ENCODE data around the gene FAM222A.

Gene FAM222A

GRCh38 chr12:109762673-109763191 is 49.1 kb downstream of the FAM222A start:
- Histone ChIP-seq H3K27me3 (ENCODE audit: control insufficient read depth in 1 of 2, insufficient read depth in 2 of 2, low read length in 2 of 2) (peaks cover 0 to 7% of the 10 kb centered on the region in 2 donors), H3K9me3 (ENCODE audit: control insufficient read depth in 2 of 2, low read length in 2 of 2) (peaks cover 0 to 7% of the 10 kb centered on the region in 2 donors), H3K36me3 (ENCODE audit: control insufficient read depth in 2 of 2, insufficient read depth in 2 of 2, low read length in 2 of 2) (no peaks in the 10 kb centered on the region), H3K9ac (ENCODE audit: low read length in 2 of 2) (no peak overlapping the region), H3K4me1 (ENCODE audit: control insufficient read depth, insufficient read depth, low read length) (peaks cover 4% of the 10 kb centered on the region), H3K4me3 (ENCODE audit: low read length in 2 of 2) (no peak overlapping the region), H3K27ac (ENCODE audit: low read length) (no peak overlapping the region)

- Histone ChIP-seq H3K9ac (ENCODE audit: low read length in 2 of 2) (no peak overlapping the region), H3K36me3 (ENCODE audit: control insufficient read depth in 2 of 2, insufficient read depth in 2 of 2, low read length in 2 of 2) (no peaks in the 10 kb centered on the region), H3K27me3 (ENCODE audit: control insufficient read depth in 1 of 2, insufficient read depth in 2 of 2, low read length in 2 of 2) (peaks cover 0 to 3% of the 10 kb centered on the region in 2 donors), H3K4me1 (ENCODE audit: control insufficient read depth, insufficient read depth, low read length) (peaks cover 4% of the 10 kb centered on the region), H3K9me3 (ENCODE audit: control insufficient read depth in 2 of 2, low read length in 2 of 2) (peaks cover 0 to 7% of the 10 kb centered on the region in 2 donors), H3K27ac (ENCODE audit: low read length) (no peak overlapping the region), H3K4me3 (ENCODE audit: low read length in 2 of 2) (no peak overlapping the region)
Observed at GRCh38 chr12:109763201-109763841, 49.7 kb downstream of the FAM222A start.

GRCh38 chr12:109764123-109764522 is 50.5 kb downstream of the FAM222A start:
- peaks cover 0 to 3% of the 10 kb centered on the region in 2 donors for H3K27me3 ChIP-seq (ENCODE audit: control insufficient read depth in 1 of 2, insufficient read depth in 2 of 2, low read length in 2 of 2)
- H3K36me3 ChIP-seq (ENCODE audit: control insufficient read depth in 2 of 2, insufficient read depth in 2 of 2, low read length in 2 of 2): no peaks in the 10 kb centered on the region
- peaks cover 4% of the 10 kb centered on the region for H3K4me1 ChIP-seq (ENCODE audit: control insufficient read depth, insufficient read depth, low read length)
- no peak overlapping the region for H3K4me3 ChIP-seq (ENCODE audit: low read length in 2 of 2)
- H3K9me3 ChIP-seq (ENCODE audit: control insufficient read depth in 2 of 2, low read length in 2 of 2): peaks cover 0 to 7% of the 10 kb centered on the region in 2 donors
- no peak overlapping the region for H3K27ac ChIP-seq (ENCODE audit: low read length)
- H3K9ac ChIP-seq (ENCODE audit: low read length in 2 of 2): no peak overlapping the region

- peaks cover 2% of the 10 kb centered on the region for H3K4me1 ChIP-seq (ENCODE audit: control insufficient read depth, insufficient read depth, low read length)
- peaks cover 0 to 7% of the 10 kb centered on the region in 2 donors for H3K9me3 ChIP-seq (ENCODE audit: control insufficient read depth in 2 of 2, low read length in 2 of 2)
- no peak overlapping the region for H3K4me3 ChIP-seq (ENCODE audit: low read length in 2 of 2)
- H3K36me3 ChIP-seq (ENCODE audit: control insufficient read depth in 2 of 2, insufficient read depth in 2 of 2, low read length in 2 of 2): no peaks in the 10 kb centered on the region
- H3K27me3 ChIP-seq (ENCODE audit: control insufficient read depth in 1 of 2, insufficient read depth in 2 of 2, low read length in 2 of 2): peaks cover 0 to 3% of the 10 kb centered on the region in 2 donors
- no peak overlapping the region for H3K9ac ChIP-seq (ENCODE audit: low read length in 2 of 2)
- no peak overlapping the region for H3K27ac ChIP-seq (ENCODE audit: low read length)
Observed at GRCh38 chr12:109764776-109765445, 51.3 kb downstream of the FAM222A start.

- Histone ChIP-seq H3K4me1 (ENCODE audit: control insufficient read depth, insufficient read depth, low read length) (no peaks in the 10 kb centered on the region), H3K9ac (ENCODE audit: low read length in 2 of 2) (no peak overlapping the region), H3K4me3 (ENCODE audit: low read length in 2 of 2) (no peak overlapping the region), H3K36me3 (ENCODE audit: control insufficient read depth in 2 of 2, insufficient read depth in 2 of 2, low read length in 2 of 2) (no peaks in the 10 kb centered on the region), H3K27me3 (ENCODE audit: control insufficient read depth in 1 of 2, insufficient read depth in 2 of 2, low read length in 2 of 2) (peaks cover 0 to 3% of the 10 kb centered on the region in 2 donors), H3K9me3 (ENCODE audit: control insufficient read depth in 2 of 2, low read length in 2 of 2) (peaks cover 0 to 7% of the 10 kb centered on the region in 2 donors), H3K27ac (ENCODE audit: low read length) (no peak overlapping the region)
Observed at GRCh38 chr12:109765446-109765810, 51.8 kb downstream of the FAM222A start.

- no peak overlapping the region for H3K4me3 ChIP-seq (ENCODE audit: low read length in 2 of 2)
- no peak overlapping the region for H3K27ac ChIP-seq (ENCODE audit: low read length)
- H3K36me3 ChIP-seq (ENCODE audit: control insufficient read depth in 2 of 2, insufficient read depth in 2 of 2, low read length in 2 of 2): no peaks in the 10 kb centered on the region
- no peaks in the 10 kb centered on the region for H3K4me1 ChIP-seq (ENCODE audit: control insufficient read depth, insufficient read depth, low read length)
- no peak overlapping the region for H3K9ac ChIP-seq (ENCODE audit: low read length in 2 of 2)
- H3K27me3 ChIP-seq (ENCODE audit: control insufficient read depth in 1 of 2, insufficient read depth in 2 of 2, low read length in 2 of 2): peaks cover 0 to 3% of the 10 kb centered on the region in 2 donors
- H3K9me3 ChIP-seq (ENCODE audit: control insufficient read depth in 2 of 2, low read length in 2 of 2): peaks cover 0 to 7% of the 10 kb centered on the region in 2 donors
Observed at GRCh38 chr12:109766251-109766778, 52.7 kb downstream of the FAM222A start.

- Histone ChIP-seq H3K9ac (ENCODE audit: low read length in 2 of 2) (no peak overlapping the region), H3K27ac (ENCODE audit: low read length) (no peak overlapping the region), H3K4me1 (ENCODE audit: control insufficient read depth, insufficient read depth, low read length) (no peaks in the 10 kb centered on the region), H3K9me3 (ENCODE audit: control insufficient read depth in 2 of 2, low read length in 2 of 2) (peaks cover 0 to 7% of the 10 kb centered on the region in 2 donors), H3K4me3 (ENCODE audit: low read length in 2 of 2) (no peak overlapping the region), H3K36me3 (ENCODE audit: control insufficient read depth in 2 of 2, insufficient read depth in 2 of 2, low read length in 2 of 2) (no peaks in the 10 kb centered on the region), H3K27me3 (ENCODE audit: control insufficient read depth in 1 of 2, insufficient read depth in 2 of 2, low read length in 2 of 2) (peaks cover 0 to 3% of the 10 kb centered on the region in 2 donors)
Observed at GRCh38 chr12:109767456-109767855, 53.8 kb downstream of the FAM222A start.

GRCh38 chr12:109767991-109768900 is 54.6 kb downstream of the FAM222A start:
- no peak overlapping the region for H3K9ac ChIP-seq (ENCODE audit: low read length in 2 of 2)
- H3K4me1 ChIP-seq (ENCODE audit: control insufficient read depth, insufficient read depth, low read length): peaks cover 4% of the 10 kb centered on the region
- H3K27me3 ChIP-seq (ENCODE audit: control insufficient read depth in 1 of 2, insufficient read depth in 2 of 2, low read length in 2 of 2): peaks cover 0 to 3% of the 10 kb centered on the region in 2 donors
- no peak overlapping the region for H3K4me3 ChIP-seq (ENCODE audit: low read length in 2 of 2)
- no peaks in the 10 kb centered on the region for H3K36me3 ChIP-seq (ENCODE audit: control insufficient read depth in 2 of 2, insufficient read depth in 2 of 2, low read length in 2 of 2)
- no peak overlapping the region for H3K27ac ChIP-seq (ENCODE audit: low read length)
- peaks cover 0 to 3% of the 10 kb centered on the region in 2 donors for H3K9me3 ChIP-seq (ENCODE audit: control insufficient read depth in 2 of 2, low read length in 2 of 2)

GRCh38 chr12:109768901-109769670 is 55.5 kb downstream of the FAM222A start:
- no peaks in the 10 kb centered on the region for H3K9me3 ChIP-seq (ENCODE audit: control insufficient read depth in 2 of 2, low read length in 2 of 2)
- no peaks in the 10 kb centered on the region for H3K36me3 ChIP-seq (ENCODE audit: control insufficient read depth in 2 of 2, insufficient read depth in 2 of 2, low read length in 2 of 2)
- H3K4me1 ChIP-seq (ENCODE audit: control insufficient read depth, insufficient read depth, low read length): peaks cover 9% of the 10 kb centered on the region
- no peak overlapping the region for H3K27ac ChIP-seq (ENCODE audit: low read length)
- H3K27me3 ChIP-seq (ENCODE audit: control insufficient read depth in 1 of 2, insufficient read depth in 2 of 2, low read length in 2 of 2): peaks cover 0 to 5% of the 10 kb centered on the region in 2 donors
- no peak overlapping the region for H3K9ac ChIP-seq (ENCODE audit: low read length in 2 of 2)
- H3K4me3 ChIP-seq (ENCODE audit: low read length in 2 of 2): no peak overlapping the region
